ENCODE results near the gene ECEL1. TPM values are rescaled to one million over a fixed set of nuclear protein-coding genes. Genes with fewer than 3 reads are reported as not detected.

ECEL1 gene
- total RNA-seq, 4 donors from 2014 or later, result 0.10 to 0.39 TPM; not detected in 2

GRCh38 chr2:232519581-232520438, 32.2 kb upstream of the ECEL1 start, which contains the start of gene PRSS56:
Gene PRSS56 (plus strand): TSS chr2:232520388. CDS start chr2:232520599, 211 bp downstream.
- no peak for DNase-seq (ENCODE audit: low spot score in 2 of 2)
- WGBS, 2 donors, result 51 to 60% methylated on average over 19 of the region's 19 CpGs
- H3K4me3 ChIP-seq (ENCODE audit: low read depth, poor library complexity, severe bottlenecking), result no peak within 1 kb of the TSS
- intact Hi-C loops (cut with DNase I; ENCODE audit: low total_unique reads), result no loop called here
- TF ChIP-seq POLR2A (IDR thresholded peaks at IDR 0.05) (no peak), CTCF (IDR thresholded peaks at IDR 0.05) (no peak)

GRCh38 chr2:232518844-232519243, 31.2 kb upstream of the ECEL1 start:
- intact Hi-C loops (cut with DNase I; ENCODE audit: low total_unique reads), result no loop called here
- 69 to 73% methylated on average over 4 to 6 of the region's 6 CpGs for WGBS, 2 donors
- no peak for DNase-seq (ENCODE audit: low spot score in 2 of 2)
- no peak for TF ChIP-seq CTCF (IDR thresholded peaks at IDR 0.05)
- TF ChIP-seq POLR2A (IDR thresholded peaks at IDR 0.05), result no peak
- no peak overlapping the region for H3K4me3 ChIP-seq (ENCODE audit: low read depth, poor library complexity, severe bottlenecking)

GRCh38 chr2:232516551-232516950, 28.9 kb upstream of the ECEL1 start:
- no peak for DNase-seq (ENCODE audit: low spot score in 2 of 2)
- H3K4me3 ChIP-seq (ENCODE audit: low read depth, poor library complexity, severe bottlenecking), result no peak overlapping the region
- TF ChIP-seq POLR2A (IDR thresholded peaks at IDR 0.05), result no peak
- no peak for TF ChIP-seq CTCF (IDR thresholded peaks at IDR 0.05)
- 92 to 96% methylated on average over 3 of the region's 3 CpGs for WGBS, 2 donors
- intact Hi-C loops (cut with DNase I; ENCODE audit: low total_unique reads), result no loop called here

- intact Hi-C loops (cut with DNase I; ENCODE audit: low total_unique reads), result no loop called here
- no peak overlapping the region for H3K4me3 ChIP-seq (ENCODE audit: low read depth, poor library complexity, severe bottlenecking)
- WGBS, 2 donors, result 87 to 89% methylated on average over 7 of the region's 7 CpGs
- TF ChIP-seq CTCF (IDR thresholded peaks at IDR 0.05) (no peak), POLR2A (IDR thresholded peaks at IDR 0.05) (no peak)
- DNase-seq (ENCODE audit: low spot score in 2 of 2), result no peak
Observed at GRCh38 chr2:232515639-232516038, 28.0 kb upstream of the ECEL1 start.

- no peak for TF ChIP-seq CTCF (IDR thresholded peaks at IDR 0.05)
- no peak for TF ChIP-seq POLR2A (IDR thresholded peaks at IDR 0.05)
- DNase-seq (ENCODE audit: low spot score in 2 of 2), result no peak
- H3K4me3 ChIP-seq (ENCODE audit: low read depth, poor library complexity, severe bottlenecking), result no peak overlapping the region
- WGBS, 2 donors, result 77 to 82% methylated on average over 5 of the region's 5 CpGs
- intact Hi-C loops (cut with DNase I; ENCODE audit: low total_unique reads), result no loop called here
Observed at GRCh38 chr2:232513353-232513752, 25.7 kb upstream of the ECEL1 start.
